Skin of body (tissue), 2 donors: ENCODE results near the gene COL4A2. TPM values are rescaled to one million over a fixed set of nuclear protein-coding genes. Genes with fewer than 3 reads are reported as not detected.
"Not testable (repeated sequence)": the region's sequence is repeated elsewhere in the genome, so short reads cannot be mapped to it uniquely, and the experiment has no call there.

Source experiments
- DNase-seq: peaks from one replicate; lab custom pipeline; 2025; lab: John Stamatoyannopoulos, UW
- total RNA-seq: library from RNA; depleted of rRNA; stranded (reverse); fragments of >200 nt; gene quantifications from one replicate; pipeline ENCODE4 v1.2.3, GENCODE V29; 2014

The COL4A2 gene
- total RNA-seq, 1 donor from 2014 or later = 479 TPM

GRCh38 chr13:110377178-110377825 is 70.2 kb downstream of the COL4A2 start:
- no peak for DNase-seq

- no peak for DNase-seq
Measured at GRCh38 chr13:110377826-110378201, 70.7 kb downstream of the COL4A2 start.

DNA sequence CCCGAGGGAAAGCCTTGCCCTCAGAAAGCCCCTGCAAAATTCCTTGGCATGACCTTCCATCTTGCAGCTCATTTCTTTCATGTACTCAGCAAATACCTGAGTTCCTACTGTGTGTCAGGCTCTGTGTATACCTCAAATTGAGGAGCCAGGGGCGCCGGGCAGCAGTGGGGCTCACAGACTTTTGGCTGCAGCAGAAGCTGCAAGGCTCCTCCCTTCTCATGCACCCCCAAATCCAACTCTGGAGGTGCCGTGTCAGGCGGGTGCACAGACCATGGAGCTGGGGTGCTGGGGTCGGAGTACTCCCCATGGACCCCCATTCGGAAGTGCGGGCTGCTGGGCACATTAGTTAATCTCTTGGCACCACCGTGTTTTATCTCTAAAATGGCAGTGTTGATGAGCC is 72.3 kb downstream of the COL4A2 start:
- no peak for DNase-seq

GRCh38 chr13:110379905-110380341 is 72.8 kb downstream of the COL4A2 start:
- DNase-seq = no peak

- no peak for DNase-seq
Measured at GRCh38 chr13:110380359-110381028, 73.4 kb downstream of the COL4A2 start.

DNA sequence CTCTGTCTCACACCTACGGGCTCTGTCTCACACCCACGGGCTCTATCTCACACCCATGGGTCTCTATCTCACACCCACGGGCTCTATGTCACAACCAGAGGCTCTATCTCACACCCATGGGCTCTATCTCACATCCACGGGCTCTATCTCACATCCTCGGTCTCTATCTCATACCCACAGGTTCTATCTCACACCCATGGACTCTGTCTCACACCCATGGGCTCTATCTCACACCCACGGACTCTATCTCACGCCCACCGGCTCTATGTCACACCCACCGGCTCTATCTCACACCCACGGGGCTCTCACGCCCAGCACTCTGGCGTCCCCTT is 73.9 kb downstream of the COL4A2 start:
- no peak for DNase-seq

DNA sequence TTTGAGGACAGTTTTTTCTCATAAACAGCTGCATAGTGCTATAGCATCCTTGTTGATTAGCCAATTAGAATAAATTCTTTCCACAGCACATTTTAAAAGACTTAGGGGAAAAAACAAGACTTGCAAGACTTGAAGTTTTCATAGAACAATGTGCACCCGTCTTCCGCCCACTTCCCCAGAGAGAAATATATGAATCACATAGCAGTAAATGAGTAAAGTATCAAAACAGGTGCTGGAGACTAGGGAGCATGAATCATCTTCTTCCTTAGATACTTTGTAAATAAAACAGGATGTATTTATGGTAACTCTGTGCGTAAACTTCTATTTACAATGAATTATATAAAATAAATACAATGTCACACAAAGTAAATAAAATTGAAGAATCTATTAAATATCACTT is 75.1 kb downstream of the COL4A2 start:
- DNase-seq = no peak

GRCh38 chr13:110382830-110383229 is 75.7 kb downstream of the COL4A2 start:
- DNase-seq = no peak

- no peak for DNase-seq
Measured at GRCh38 chr13:110387451-110388107, 80.5 kb downstream of the COL4A2 start.

DNA sequence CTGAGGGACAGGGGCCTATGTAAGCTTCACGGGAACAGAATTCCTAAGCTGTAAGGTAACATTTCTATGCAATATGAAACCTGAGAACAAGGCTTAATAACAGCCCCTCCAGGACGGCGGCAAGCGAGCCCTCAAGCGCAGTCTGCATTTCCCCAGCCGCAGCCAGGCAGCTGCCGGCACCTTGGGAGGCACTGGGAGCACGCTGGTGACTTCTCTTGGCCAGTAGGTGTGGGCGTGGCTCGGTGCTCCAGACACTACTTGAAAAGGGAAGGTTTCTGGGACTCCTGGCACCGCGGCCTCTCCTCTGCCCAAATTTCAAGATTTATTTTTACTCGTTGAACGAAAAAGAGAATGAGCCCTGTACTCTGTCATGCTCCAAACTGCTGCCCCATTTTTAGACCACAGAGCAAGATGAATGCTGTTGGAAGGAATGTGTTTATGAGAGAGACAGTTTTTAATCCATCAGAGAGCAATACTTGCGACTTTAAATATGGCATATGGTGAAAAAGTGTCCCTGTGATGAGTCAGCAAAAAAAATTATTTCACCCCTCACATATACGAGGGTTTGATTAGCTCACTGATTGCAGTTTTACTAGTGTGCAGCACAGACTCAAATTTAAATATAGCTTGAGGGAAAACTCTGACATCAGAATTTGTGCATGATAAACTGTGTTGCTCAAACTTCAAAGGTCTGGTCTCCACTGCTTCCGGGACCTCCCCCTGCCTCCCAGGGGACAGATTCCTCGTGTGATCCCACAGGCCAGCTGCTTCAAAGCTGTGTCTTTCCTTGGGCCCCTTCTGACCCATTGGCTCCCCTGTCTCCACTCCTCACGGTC is 81.2 kb downstream of the COL4A2 start:
- peak; percentile 90 for DNase-seq

- no peak for DNase-seq
Measured at GRCh38 chr13:110390567-110390966, 83.5 kb downstream of the COL4A2 start.

DNA sequence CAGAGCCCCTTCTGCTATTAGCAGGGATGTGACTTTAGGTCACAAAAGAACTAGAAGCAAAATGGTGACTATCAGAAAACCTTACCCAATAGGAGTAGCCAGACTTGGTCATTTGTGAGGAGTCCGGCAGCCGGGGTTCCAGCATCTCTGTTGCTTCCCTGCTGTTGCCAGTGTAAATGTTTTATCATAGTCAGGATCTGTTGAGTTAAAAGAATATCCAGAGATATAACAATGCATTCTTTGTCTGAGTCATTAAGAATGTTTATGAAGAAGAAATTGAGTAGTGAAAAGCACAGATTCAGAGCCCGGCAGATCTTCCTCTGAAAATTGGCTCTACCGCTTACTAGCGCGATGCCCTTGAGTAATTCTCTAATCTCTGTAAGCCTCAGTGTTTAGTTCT is 84.2 kb downstream of the COL4A2 start:
- no peak for DNase-seq

DNA sequence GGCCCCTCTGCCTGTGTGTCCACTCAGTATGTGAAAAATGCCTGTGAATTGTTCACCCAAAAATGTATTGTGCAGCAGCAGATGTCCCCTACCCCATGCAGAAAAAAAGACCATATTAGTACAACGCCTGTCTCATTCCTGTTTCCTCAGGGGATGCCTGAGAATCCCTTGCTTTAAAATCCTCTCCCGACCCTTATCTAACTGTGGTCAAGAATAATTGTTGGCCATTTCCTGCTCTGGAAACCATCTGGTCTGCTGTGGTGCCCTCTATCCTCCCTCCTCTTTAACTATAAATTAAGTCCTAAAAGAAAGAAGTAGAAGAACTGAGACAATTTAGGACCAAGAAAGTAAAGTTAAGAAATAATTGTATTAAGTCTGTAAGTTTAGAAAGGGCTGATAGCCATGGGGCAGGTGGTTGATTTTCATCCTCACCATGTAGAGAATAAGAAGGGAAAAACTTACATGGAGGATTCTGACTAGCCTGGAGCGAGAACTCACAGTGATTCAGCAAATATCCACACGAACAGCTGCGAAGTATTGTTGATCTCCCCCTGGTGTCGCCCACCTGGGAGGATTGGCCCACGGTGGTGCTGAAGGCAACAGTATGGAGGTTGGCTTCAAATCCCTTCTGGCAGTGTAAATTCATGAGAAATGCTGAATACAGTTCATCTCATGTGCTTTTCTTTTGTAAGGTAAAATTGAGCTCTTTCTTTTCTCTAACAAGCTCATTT is 85.6 kb downstream of the COL4A2 start:
- DNase-seq = no peak

- no peak for DNase-seq
Measured at GRCh38 chr13:110393761-110394160, 86.7 kb downstream of the COL4A2 start.

GRCh38 chr13:110394371-110394841 is 87.3 kb downstream of the COL4A2 start:
- no peak for DNase-seq

GRCh38 chr13:110395616-110396015 is 88.5 kb downstream of the COL4A2 start:
- DNase-seq = not testable (repeated sequence)

DNA sequence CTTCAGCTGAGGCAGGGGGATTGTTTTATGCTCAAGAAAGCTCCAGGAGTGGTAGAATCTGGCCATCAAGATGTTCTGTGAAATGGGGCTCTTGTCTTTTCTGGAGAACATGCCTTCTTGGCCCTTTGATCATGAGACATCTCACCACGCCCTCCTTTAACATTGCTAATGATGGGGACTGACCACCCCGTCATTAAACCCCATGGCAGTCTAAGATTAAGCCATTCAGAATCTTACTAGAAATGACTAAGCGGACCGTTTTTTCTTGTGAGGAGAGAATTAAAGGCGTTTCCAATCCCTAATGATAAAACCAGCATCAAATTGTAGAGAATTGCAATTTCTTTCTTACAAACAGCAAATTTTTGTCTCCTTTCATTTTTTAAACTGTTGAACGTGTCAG is 89.4 kb downstream of the COL4A2 start:
- no peak for DNase-seq

DNA sequence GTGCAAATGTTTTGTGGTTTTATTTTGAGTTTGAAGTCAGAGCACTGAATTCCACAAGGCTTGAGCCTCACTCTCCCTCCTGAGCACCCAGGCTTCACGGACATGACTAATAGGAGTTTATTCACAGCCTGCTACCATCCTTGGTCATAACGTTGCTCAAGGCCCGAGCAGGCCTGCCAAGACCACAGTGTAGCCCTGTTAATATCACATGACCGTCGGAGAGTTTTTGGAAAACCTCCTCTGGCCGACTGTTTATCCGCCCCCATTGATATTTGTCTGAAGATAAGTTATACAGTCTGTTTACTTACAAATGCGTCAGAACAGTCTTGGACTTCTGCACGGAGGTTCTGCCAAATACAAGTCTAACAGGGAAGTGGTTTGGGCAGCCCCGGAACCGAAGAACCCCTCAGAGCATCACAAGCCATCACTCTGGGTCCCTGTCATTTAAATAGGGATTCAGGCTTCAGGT is 89.9 kb downstream of the COL4A2 start:
- DNase-seq = peak; percentile 63

- DNase-seq = peak; percentile 62
Measured at GRCh38 chr13:110397436-110398115, 90.5 kb downstream of the COL4A2 start.
